ENCODE measurements around the gene UGT1A7. TPM values are rescaled to one million over a fixed set of nuclear protein-coding genes. Genes with fewer than 3 reads are reported as not detected.

Gene UGT1A7
- polyA plus RNA-seq, 1 experiment: 0.04 TPM

- no peak for TF ChIP-seq CTCF (IDR thresholded peaks at IDR 0.05; ENCODE audit: low read depth, low read length)
- no peak for DNase-seq (ENCODE audit: low read depth, low spot score)
- H3K27me3 ChIP-seq (ENCODE audit: control insufficient read depth, insufficient read depth, low read length): peaks cover 7% of the 10 kb centered on the region
- no peak overlapping the region for H3K27ac ChIP-seq (ENCODE audit: low read depth, low read length)
- POLR2A ChIA-PET: no interaction called here
- CTCF ChIA-PET: no interaction called here
- H3K9me3 ChIP-seq (ENCODE audit: control insufficient read depth, insufficient read depth, low read length): peaks cover 3% of the 10 kb centered on the region; the same call in 1 of the 2 replicates
- H3K4me3 ChIP-seq (ENCODE audit: low read depth, low read length): no peak overlapping the region
Observed at GRCh38 chr2:233798335-233799086, 116.8 kb downstream of the UGT1A7 start.

- ChIA-PET POLR2A (no interaction called here), CTCF (no interaction called here)
- Histone ChIP-seq H3K27ac (ENCODE audit: low read depth, low read length) (no peak overlapping the region), H3K9me3 (ENCODE audit: control insufficient read depth, insufficient read depth, low read length) (no peaks in the 10 kb centered on the region; the same call in 1 of the 2 replicates), H3K4me3 (ENCODE audit: low read depth, low read length) (no peak overlapping the region), H3K27me3 (ENCODE audit: control insufficient read depth, insufficient read depth, low read length) (peaks cover 7% of the 10 kb centered on the region)
- no peak for DNase-seq (ENCODE audit: low read depth, low spot score)
- TF ChIP-seq CTCF (IDR thresholded peaks at IDR 0.05; ENCODE audit: low read depth, low read length): no peak
Observed at GRCh38 chr2:233799087-233799665, 117.5 kb downstream of the UGT1A7 start.

- DNase-seq (ENCODE audit: low read depth, low spot score): no peak
- TF ChIP-seq CTCF (IDR thresholded peaks at IDR 0.05; ENCODE audit: low read depth, low read length): no peak
- Histone ChIP-seq H3K9me3 (ENCODE audit: control insufficient read depth, insufficient read depth, low read length) (no peaks in the 10 kb centered on the region; the same call in 1 of the 2 replicates), H3K27me3 (ENCODE audit: control insufficient read depth, insufficient read depth, low read length) (peaks cover 7% of the 10 kb centered on the region), H3K4me3 (ENCODE audit: low read depth, low read length) (no peak overlapping the region), H3K27ac (ENCODE audit: low read depth, low read length) (no peak overlapping the region)
- POLR2A ChIA-PET: no interaction called here
- CTCF ChIA-PET: no interaction called here
Observed at GRCh38 chr2:233799716-233800115, 118.0 kb downstream of the UGT1A7 start.

DNA sequence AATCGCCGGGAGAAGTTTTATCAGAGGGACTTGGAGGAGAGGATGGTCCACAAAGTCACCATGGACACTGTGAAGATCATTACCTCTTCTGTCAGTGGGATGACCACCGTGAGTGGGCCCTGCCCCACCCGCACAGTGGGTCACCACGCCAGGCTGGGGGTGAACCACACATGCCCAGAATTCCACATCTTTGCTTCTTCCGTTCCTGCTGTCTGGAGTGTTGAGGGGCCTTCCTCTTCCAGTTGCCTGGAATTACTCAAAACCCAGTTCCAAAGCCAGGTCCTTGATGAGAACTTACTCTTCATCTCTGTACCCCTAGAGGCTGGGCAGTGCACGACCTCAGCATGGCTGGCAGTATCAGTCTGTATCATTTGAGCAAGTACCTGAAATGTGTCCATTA is 118.5 kb downstream of the UGT1A7 start:
- Histone ChIP-seq H3K27ac (ENCODE audit: low read depth, low read length) (no peak overlapping the region), H3K4me3 (ENCODE audit: low read depth, low read length) (no peak overlapping the region), H3K27me3 (ENCODE audit: control insufficient read depth, insufficient read depth, low read length) (peaks cover 7% of the 10 kb centered on the region), H3K9me3 (ENCODE audit: control insufficient read depth, insufficient read depth, low read length) (no peaks in the 10 kb centered on the region; the same call in 1 of the 2 replicates)
- ChIA-PET CTCF (no interaction called here), POLR2A (no interaction called here)
- no peak for TF ChIP-seq CTCF (IDR thresholded peaks at IDR 0.05; ENCODE audit: low read depth, low read length)
- DNase-seq (ENCODE audit: low read depth, low spot score): no peak

GRCh38 chr2:233801357-233802131 is 119.8 kb downstream of the UGT1A7 start:
- Histone ChIP-seq H3K9me3 (ENCODE audit: control insufficient read depth, insufficient read depth, low read length) (no peaks in the 10 kb centered on the region), H3K4me3 (ENCODE audit: low read depth, low read length) (no peak overlapping the region), H3K27me3 (ENCODE audit: control insufficient read depth, insufficient read depth, low read length) (peaks cover 7% of the 10 kb centered on the region), H3K27ac (ENCODE audit: low read depth, low read length) (no peak overlapping the region)
- POLR2A ChIA-PET: no interaction called here
- no peak for TF ChIP-seq CTCF (IDR thresholded peaks at IDR 0.05; ENCODE audit: low read depth, low read length)
- CTCF ChIA-PET: no interaction called here
- DNase-seq (ENCODE audit: low read depth, low spot score): no peak

Measured in AG04450 (cell line).